GM12878 (cell line): ENCODE measurements around the gene STK39.

ENCODE experiments used
- ATF7 ChIP-seq: fragments of 450-650 bp; IDR thresholded peaks from 2 replicates; pipeline ENCODE4 v1.6.1; 2016; ENCODE audit warnings: low read depth, mild to moderate bottlenecking
- CEBPB ChIP-seq, 2 experiments: fragments of 150-350 bp in 1 of 2; IDR thresholded peaks; 2 replicates each; pipeline ENCODE4 v1.6.1; 2012 to 2014; ENCODE audit warnings: low read depth in 2 of 2, low read length in 2 of 2, borderline replicate concordance in 1 of 2, inconsistent platforms in 1 of 2
- CHD4 ChIP-seq: fragments of 200-600 bp; sonication (generic); IDR thresholded peaks from 2 replicates; pipeline ENCODE4 v1.6.1; 2016; ENCODE audit warnings: mild to moderate bottlenecking
- CREB1 ChIP-seq: IDR thresholded peaks from 2 replicates; pipeline ENCODE4 v1.6.1; 2012; ENCODE audit warnings: low read depth, mild to moderate bottlenecking, inconsistent platforms
- CREM ChIP-seq: IDR thresholded peaks from 2 replicates; pipeline ENCODE4 v1.6.1; 2014; ENCODE audit warnings: antibody characterized with exemption, low read depth
- EP300 ChIP-seq, 2 experiments: fragments of 150-350 bp in 1 of 2; IDR thresholded peaks; 2 replicates each; pipeline ENCODE4 v1.6.1; 2011 to 2012; ENCODE audit warnings: low read depth in 2 of 2, low read length in 2 of 2, borderline replicate concordance in 1 of 2, improper control_type of control experiment in 1 of 2, inconsistent platforms in 1 of 2; ENCODE audit not compliant: control insufficient read depth in 1 of 2
- MTA2 ChIP-seq: fragments of 450-650 bp; IDR thresholded peaks from 2 replicates; pipeline ENCODE4 v1.6.1; 2016; ENCODE audit warnings: low read depth, mild to moderate bottlenecking, moderate library complexity
- POLR2A ChIP-seq: IDR thresholded peaks from 2 replicates; pipeline ENCODE4 v1.6.1; 2011; ENCODE audit warnings: low read depth, mild to moderate bottlenecking, low read length
- POLR2AphosphoS5 ChIP-seq: IDR thresholded peaks from 2 replicates; pipeline ENCODE4 v1.6.1; 2011; ENCODE audit warnings: mild to moderate bottlenecking, low read length, inconsistent platforms
- SREBF1 ChIP-seq: IDR thresholded peaks from 2 replicates; pipeline ENCODE4 v1.6.1; 2012; ENCODE audit warnings: mild to moderate bottlenecking, low read length
- TF ChIP-seq, protein P1 (sequence below): IDR thresholded peaks from 2 replicates; pipeline ENCODE4 v1.6.1; 2011; ENCODE audit warnings: borderline replicate concordance, low read depth, mild to moderate bottlenecking, moderate library complexity, low read length; ENCODE audit not compliant: insufficient read depth, poor library complexity, severe bottlenecking
- TF ChIP-seq, protein P2 (sequence below): IDR thresholded peaks from 2 replicates; pipeline ENCODE4 v1.6.1; 2011; ENCODE audit warnings: low read depth, low read length, improper control_type of control experiment, borderline replicate concordance
- TF ChIP-seq, protein P3 (sequence below): fragments of 450-650 bp; IDR thresholded peaks from 2 replicates; pipeline ENCODE4 v1.6.1; 2017; ENCODE audit warnings: mild to moderate bottlenecking

DNA sequence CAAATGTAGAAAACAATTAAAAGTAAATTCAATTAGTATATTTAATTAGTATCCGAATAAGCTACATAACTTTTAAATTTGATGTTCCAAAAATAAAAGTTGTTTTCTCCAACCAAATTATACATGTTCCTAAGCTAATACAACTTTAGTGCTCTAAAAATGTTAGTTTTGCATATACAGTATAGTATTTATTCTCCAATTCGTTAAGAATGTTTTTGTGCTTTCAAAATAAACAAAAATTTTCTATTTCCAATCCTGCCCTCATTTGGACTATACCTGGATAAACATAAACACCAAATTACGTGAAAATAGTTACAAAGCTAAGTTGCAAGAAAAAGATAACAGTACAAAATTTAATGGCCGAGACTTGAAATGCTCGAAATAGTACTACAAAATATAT lies 71.9 kb downstream of the STK39 start:
- TF ChIP-seq, protein P1, sequence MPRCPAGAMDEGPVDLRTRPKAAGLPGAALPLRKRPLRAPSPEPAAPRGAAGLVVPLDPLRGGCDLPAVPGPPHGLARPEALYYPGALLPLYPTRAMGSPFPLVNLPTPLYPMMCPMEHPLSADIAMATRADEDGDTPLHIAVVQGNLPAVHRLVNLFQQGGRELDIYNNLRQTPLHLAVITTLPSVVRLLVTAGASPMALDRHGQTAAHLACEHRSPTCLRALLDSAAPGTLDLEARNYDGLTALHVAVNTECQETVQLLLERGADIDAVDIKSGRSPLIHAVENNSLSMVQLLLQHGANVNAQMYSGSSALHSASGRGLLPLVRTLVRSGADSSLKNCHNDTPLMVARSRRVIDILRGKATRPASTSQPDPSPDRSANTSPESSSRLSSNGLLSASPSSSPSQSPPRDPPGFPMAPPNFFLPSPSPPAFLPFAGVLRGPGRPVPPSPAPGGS, result no peak
- no peak for TF ChIP-seq MTA2
- TF ChIP-seq CHD4, result no peak
- TF ChIP-seq, protein P2, sequence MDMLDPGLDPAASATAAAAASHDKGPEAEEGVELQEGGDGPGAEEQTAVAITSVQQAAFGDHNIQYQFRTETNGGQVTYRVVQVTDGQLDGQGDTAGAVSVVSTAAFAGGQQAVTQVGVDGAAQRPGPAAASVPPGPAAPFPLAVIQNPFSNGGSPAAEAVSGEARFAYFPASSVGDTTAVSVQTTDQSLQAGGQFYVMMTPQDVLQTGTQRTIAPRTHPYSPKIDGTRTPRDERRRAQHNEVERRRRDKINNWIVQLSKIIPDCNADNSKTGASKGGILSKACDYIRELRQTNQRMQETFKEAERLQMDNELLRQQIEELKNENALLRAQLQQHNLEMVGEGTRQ, result no peak
- TF ChIP-seq, protein P3, sequence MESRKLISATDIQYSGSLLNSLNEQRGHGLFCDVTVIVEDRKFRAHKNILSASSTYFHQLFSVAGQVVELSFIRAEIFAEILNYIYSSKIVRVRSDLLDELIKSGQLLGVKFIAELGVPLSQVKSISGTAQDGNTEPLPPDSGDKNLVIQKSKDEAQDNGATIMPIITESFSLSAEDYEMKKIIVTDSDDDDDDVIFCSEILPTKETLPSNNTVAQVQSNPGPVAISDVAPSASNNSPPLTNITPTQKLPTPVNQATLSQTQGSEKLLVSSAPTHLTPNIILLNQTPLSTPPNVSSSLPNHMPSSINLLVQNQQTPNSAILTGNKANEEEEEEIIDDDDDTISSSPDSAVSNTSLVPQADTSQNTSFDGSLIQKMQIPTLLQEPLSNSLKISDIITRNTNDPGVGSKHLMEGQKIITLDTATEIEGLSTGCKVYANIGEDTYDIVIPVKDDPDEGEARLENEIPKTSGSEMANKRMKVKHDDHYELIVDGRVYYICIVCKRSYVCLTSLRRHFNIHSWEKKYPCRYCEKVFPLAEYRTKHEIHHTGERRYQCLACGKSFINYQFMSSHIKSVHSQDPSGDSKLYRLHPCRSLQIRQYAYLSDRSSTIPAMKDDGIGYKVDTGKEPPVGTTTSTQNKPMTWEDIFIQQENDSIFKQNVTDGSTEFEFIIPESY, result no peak
- TF ChIP-seq POLR2AphosphoS5, result no peak
- no peak for TF ChIP-seq EP300 (IDR thresholded peaks at IDR 0.05; ENCODE audit: borderline replicate concordance in 1 of 2, control insufficient read depth in 1 of 2, low read depth in 2 of 2, low read length in 2 of 2)
- no peak for TF ChIP-seq POLR2A
- TF ChIP-seq CREM, result no peak
- no peak for TF ChIP-seq ATF7
- TF ChIP-seq CEBPB (IDR thresholded peaks at IDR 0.05; ENCODE audit: borderline replicate concordance in 1 of 2, low read depth in 2 of 2, low read length in 2 of 2), result no peak
- TF ChIP-seq CREB1, result no peak
- TF ChIP-seq SREBF1, result no peak
